HL-60/S4 treated with retinoic acid at 250 ng/mL for 4 days and 3 days (cell line): ENCODE results near the gene CCBE1.
"Not testable (repeated sequence)": the region's sequence is repeated elsewhere in the genome, so short reads cannot be mapped to it uniquely, and the experiment has no call there.

Experiments used
- in situ Hi-C: fragments of 300-500 bp; cut with MboI; formaldehyde crosslinking; loops from 2 replicates; pipeline ENCODE4 v1.7.0; 2022; ENCODE audit warnings: low sequenced_read_pairs

The CCBE1 gene

DNA sequence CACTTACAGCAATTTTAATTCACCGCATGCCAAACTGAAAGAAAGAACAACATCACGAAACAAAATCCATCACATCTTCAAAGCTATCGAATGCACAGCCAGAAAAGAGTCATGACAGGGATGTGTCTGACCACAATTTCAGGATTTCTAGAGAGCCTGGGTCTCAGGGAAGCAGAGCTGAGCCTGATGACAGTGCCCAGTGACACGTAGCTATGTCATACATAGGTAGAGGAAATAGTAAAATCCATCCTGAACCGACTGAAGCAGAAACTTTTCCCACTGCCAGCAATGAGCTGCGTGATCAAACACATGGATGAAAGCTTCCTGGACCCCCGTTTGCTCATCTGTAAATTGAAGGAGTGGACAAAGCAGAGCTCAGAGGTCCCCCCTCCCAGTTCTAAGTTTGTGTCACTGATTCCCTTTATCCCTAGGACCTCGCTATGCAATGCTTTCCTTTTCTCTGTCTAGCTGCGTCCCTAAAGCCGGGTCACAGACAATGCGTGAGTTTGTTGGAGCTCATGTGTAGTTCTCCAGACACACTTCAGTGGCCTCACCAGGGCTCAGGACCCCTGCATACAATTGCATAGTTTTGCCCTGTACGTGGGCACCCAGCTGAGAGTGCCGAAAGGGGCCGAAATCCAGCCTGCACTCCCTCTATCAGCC, 37.6 kb downstream of the CCBE1 start:
- in situ Hi-C loops: no loop called here

DNA sequence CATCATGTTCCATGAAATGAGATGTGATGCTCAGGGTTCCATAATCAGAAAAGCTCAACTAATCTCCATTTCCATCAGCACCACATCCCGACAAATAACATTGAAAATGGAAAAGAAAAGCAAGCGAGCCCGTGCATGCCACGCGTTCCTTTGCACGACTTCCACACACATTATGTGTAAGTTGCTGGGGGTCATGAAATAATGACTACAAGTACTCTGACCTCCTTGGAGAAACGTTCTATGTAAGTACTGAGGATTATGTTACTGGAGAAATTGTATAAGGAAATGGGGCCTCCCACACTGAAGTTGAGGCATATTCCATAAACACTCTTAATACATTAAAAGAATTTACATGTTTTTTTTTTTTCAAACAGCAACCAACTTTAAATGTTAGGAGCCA, 38.3 kb downstream of the CCBE1 start:
- in situ Hi-C loops: no loop called here

DNA sequence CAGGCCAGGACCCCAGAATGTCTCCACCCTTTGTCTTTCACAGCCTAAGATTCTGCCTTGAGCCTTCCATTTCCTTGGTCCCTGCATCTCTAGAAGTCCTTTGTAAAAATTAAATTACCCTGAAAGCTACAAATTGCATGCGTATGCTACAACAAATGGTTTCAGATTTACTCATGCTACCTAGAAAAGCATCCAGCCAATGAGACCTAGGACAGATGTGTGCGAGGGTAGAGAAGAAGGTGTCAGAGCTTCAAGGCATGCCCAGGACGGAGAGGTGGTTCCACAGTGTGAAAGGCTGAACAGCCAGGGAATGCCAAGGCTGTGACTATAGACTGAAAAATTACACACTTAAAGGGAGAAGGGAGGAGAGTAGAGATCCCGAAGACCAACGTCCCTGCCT, 40.2 kb downstream of the CCBE1 start:
- in situ Hi-C loops: no loop called here

DNA sequence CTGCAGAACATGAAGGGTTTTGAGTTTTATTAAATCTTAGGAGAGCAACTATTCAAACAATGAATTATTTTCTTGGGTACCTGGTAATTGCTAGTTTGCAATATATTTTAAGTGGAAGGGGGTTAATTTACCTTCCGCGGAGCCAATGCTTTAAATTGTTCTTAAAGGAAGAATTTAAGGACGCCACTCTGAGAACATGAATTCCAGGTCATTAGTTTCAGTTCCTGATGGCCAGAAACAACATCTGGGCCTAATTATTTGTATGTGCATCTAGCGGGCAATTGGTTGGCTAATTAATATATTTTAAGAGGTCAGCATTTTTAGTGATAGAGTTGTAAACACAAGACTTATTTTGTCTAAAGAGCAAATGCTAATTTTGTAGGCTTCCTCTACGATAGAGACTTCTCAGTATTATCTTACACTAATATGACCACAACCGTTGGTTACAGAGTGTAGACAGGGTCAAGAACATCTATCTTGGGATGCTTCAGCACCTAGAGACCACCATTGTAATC, 40.8 kb downstream of the CCBE1 start:
- in situ Hi-C loops: no loop called here

DNA sequence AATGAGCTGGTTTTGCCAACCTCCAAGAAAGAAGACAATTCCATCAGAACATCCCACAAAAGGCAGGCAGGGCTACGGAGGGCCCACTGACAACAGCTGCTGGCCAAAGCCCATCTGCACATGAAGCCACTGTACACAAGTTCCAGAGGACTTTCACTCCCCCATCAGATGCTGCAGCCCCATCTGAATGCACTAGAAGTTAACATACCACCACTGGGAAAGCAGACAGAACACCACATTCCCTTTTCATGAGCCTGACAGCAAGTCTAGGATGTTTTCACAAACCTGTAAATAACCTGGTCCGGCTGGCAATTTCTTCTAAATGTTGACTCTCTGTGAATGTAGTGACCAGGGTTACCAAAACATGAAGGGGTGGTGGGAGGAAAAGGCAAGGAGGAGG, 41.5 kb downstream of the CCBE1 start:
- in situ Hi-C loops: no loop called here

DNA sequence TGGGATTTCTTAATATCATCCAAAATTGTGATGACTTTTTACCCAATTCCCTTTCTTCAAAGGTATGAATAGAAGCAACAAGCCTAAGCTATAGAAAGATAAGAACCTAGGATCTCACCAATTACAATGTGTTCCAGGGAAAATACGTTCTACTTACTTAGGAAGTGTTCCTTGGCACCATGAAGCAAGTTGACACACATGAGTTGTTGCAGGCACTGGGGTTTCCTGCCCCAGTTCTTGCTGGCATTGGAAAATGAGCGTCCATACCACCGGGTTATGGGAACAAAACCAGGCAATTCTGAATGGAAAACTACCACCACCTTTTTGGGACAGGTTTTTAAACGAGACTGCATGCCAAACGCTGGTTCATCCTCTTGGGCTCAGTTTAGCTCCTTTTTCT, 46.2 kb downstream of the CCBE1 start:
- in situ Hi-C loops: no loop called here

DNA sequence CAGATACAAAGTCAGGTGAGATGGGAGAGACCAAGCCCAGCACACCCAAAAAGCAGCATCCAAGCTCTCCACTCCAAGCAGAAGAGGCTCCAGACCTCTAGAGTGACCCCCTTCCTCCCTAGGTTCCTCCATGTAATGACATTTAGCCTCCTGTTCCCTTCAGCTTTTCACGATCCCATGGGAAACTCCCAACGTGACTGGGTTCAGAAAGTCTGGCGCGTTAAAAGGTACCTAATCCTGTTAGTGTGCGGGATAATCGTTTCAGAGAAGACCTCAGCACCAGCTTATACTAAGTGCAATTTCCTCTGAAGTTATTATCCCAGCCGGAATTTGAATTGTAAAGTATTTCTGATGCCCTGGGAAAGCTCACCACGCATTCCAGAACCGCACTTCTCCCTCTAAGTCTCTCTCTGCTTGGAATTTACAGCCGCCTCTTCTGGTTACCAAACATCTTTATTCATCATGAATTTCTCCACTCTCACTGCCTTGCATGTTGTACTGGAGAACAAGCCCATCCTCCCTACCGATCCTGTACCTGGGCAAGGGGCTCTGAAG, 46.9 kb downstream of the CCBE1 start:
- in situ Hi-C loops: no loop called here

DNA sequence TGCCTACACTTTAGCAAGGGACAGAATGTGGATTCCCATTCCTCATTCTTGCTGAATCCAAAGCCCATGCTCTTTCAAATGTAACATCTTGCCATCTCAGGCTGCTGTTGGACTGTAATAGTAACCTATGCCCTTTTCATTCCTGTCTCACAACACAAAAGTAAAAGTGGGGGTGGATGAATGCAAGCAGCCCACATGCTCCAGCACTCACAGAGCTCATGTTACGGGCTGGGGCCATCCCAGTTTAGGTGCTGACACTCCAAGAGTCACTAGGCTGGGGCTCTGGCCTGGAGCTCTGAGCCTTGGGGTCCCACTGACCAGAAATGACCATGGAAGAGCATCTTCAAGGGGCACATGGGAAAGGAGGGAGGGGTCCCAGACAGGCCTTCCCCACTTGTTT, 47.6 kb downstream of the CCBE1 start:
- in situ Hi-C loops: no loop called here

DNA sequence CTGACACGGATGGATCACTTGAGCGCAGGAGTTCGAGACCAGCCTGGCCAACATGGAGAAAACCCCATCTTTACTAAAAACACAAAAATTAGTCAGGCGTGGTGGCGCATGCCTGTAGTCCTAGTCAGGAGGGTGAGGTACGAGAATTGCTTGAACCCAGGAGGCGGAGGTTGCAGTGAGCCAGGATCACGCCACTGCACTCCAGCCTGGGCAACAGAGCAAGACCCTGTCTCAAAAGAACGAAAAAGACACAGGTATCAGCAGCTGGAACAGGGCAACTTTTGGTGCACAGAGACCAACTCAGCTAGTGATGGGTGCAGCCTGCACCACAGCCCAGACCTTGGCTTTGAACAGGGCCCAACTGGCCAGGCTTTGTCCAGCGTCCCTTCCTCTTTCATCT, 48.8 kb downstream of the CCBE1 start:
- in situ Hi-C loops: not testable (repeated sequence)

DNA sequence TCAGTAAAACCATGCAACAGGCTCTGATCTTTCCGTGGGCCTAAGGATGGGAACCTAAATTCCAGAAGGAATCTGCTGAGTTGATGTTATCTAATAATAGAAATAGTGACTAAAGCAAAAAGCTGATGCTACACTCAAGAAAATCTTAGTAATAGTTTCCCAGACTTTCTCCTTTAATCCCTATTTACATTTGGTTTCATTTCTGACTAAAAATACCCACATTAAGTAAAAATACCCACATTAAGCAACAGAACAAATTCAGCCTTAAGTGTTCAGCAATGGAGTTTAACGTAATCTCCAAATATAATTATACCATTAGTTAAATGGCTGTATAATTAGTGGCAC, 50.3 kb downstream of the CCBE1 start:
- in situ Hi-C loops: no loop called here

DNA sequence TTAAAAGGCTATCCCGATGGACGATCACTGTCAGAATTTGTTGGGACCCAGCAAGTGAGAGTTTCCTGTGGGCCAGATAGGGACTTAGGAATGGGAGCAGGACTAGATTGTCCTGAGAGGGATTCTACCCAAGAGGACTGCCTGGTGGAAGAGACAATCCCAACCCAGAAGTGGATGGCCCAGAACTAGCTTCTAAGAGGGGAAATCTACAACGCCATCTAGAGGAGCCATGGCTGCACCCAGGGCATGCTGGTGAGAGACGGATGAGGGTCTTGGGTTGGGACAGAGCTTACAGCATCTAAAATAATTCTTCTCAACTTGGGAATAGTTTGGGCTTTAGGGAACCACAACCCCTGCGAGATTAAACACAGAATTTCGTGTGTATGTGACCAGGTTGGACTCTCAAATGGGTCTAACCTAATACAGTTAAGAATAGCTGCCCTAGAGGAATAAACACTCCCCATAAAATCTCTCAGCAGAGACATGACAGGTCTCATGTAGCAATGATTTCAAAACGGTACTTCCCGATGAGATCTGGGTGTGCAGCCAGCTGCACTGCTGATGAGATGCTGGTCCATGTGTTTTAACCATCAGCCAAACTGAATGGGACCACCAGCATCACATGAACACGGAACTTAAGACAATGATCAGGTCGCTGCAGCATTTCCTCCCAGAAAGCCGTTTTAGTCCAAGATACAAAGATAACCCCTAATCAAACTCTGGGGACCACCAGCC, 50.8 kb downstream of the CCBE1 start:
- in situ Hi-C loops: no loop called here

DNA sequence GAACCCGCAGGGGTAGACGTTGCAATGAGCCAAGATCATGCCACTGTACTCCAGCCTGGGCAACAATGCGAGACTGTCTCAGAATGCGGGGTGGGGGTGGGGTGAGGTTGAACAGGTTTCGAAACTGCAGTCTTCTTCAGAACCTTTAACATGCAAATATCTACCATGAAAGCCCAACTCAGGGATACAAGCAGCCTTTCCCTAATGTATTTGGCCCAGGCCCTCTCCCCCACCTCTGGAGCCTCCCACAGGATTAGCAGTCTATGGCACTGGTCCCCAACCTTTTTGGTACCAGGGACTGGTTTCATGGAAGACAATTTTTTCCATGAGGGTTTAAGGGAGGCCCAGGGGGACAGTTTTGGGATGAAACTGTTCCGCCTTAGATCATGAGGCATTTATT, 53.5 kb downstream of the CCBE1 start:
- in situ Hi-C loops: no loop called here

DNA sequence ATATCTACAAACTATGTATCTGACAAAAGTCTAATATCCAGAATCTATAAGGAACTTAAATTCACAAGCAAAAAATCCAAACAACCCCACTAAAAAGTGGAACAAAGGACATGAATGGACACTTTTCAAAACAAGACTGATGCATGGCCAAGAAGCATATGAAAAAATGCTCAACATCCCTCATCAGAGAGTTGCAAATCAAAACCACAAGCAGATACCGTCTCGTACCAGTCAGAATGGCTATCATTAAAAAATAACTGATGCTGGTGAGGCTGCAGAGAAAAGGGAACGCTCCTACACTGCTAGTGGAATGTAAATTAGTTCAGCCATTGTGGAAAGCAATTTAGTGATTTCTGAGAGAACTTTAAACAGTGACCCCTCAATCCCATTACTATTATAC, 56.5 kb downstream of the CCBE1 start:
- in situ Hi-C loops: no loop called here

DNA sequence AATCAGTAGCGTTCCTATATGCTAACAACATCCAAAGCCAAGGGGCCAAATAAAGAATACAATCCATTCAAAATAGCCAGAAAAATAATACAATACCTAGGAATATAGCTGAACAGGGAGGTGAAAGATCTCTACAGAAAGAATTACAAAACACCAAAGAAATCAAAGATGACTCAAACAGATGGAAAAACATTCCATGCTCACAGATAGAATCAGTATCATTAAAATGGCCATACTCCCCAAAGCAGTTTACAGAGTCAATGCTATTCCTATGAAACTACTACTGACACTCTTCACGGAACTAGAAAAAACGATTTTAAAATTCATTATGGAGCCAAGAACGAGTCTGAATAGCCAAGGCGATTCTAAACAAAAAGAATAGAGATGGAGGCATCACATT, 57.4 kb downstream of the CCBE1 start:
- in situ Hi-C loops: no loop called here

DNA sequence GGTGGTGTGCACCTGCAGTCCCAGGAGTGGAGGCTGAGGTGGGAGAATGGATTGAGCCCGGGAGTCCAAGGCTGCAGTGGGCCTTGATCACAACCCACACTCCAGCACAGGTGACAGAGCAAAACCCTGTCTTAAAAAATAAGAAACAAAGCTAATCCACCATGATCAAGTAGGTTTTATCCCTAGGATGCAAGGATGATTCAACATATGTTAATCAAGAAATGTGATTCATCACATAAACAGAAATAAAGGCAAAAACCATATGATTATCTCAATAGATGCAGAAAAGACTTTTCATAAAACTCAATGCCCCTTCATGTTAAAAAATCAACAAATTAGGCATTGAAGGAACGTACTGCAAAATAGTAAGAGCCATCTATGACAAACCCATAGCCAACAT, 58.1 kb downstream of the CCBE1 start:
- in situ Hi-C loops: no loop called here

DNA sequence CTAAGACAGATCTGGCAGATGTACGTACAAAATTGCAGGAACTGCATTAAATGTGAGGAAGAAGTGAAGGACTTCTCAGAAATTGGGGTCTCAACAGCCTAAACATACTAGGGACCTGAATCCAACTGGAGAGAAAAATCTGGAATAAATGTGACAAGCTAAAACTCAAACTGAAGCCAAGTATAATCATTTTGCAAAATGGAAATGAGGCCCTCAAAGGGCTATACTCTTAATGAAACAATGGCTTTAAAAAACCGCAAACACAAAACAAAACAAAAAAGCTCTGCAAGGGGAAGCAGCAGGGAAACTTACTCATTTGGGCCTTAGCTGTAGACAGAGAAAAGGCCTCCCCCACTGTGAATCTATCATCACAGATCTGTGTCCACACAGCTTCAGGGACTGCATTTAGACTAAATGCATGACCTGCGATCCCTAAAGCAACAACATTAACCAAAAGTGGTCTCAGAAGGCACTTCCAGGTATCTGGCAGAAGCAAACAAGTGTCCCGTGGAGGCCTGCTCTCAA, 63.2 kb downstream of the CCBE1 start:
- in situ Hi-C loops: no loop called here

DNA sequence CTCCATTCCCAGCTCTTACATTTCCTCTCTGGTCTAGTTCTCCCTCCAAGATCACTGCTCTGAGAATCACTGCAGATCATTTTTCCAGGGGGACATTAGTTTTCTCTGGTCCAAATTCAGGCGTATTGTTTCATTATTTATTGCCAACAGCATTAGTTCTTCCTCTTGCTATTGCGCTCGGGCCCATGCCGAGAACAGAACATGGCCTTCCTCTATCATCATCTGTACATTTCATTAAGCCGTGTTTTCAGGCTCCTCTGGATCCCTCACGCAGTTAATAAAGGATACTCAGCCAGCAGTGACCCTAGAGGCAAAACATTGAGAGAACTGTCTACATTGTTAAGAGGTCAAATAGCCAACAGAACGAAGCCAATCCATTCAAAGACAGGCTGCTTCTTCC, 63.9 kb downstream of the CCBE1 start:
- in situ Hi-C loops: no loop called here

DNA sequence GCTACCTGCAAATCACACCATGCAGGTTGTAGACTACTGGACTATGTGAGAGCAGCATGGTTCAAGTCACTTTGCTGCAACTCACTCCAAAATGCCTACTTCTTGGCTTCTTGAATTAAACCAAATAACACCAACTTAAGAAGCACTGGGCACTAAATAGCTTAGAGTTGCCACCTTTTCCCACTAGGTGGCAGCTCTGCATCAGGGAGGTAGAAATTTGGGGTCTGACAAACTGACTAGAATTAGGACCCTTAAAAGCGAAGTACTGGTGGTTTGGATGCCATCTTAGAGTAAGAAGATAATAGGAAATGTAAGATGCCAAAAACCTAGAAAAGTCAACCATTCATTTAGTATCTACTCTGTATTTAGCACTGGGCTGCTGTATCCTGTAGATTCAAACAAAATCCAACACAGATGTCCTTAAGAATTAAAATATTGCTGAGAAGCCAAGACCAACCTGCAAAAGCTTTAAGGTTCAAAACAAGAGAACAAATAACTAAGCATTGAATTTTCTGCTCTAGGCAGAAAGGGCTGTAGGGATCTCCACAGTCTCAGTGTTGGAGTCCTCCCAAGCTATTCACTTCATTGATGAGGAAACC, 65.5 kb downstream of the CCBE1 start:
- in situ Hi-C loops: no loop called here

DNA sequence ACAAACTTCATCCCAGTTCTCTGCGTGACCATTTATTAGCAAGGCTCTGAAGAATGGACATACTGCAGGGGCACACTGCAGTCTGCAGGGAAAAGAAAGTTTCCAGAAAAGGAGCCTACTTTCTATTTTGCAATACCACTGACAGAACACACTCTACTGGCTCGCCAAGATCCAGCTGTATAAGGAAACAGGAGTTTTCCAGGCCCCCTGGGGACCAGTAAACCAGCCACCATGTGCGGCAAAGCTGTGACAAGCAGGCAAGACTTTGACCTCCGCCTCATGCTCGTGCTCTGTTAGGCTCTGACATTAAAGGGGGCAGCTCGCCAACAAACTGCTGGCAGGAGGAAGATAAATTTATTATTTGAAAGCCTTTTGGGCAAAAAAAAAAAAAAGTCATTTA, 67.3 kb downstream of the CCBE1 start:
- in situ Hi-C loops: no loop called here

DNA sequence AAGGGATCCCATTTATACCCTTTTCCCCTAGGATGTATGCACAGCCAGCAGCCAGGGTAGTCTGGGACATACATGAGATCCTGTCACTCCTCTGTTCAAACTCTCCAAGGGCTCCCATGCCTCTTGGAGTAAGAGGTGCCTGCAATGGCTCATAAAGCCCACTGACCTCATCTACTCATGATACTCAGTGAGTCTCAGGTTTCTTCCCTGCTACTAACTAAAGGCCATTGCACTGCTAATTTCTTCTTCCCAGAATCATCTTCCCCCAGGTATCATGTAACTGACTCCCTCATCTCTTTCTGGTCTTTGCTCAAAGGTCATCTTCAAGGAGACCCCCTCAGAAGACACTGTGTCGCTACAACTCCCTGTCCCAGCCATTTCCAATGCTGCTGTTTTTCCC, 68.2 kb downstream of the CCBE1 start:
- in situ Hi-C loops: no loop called here

DNA sequence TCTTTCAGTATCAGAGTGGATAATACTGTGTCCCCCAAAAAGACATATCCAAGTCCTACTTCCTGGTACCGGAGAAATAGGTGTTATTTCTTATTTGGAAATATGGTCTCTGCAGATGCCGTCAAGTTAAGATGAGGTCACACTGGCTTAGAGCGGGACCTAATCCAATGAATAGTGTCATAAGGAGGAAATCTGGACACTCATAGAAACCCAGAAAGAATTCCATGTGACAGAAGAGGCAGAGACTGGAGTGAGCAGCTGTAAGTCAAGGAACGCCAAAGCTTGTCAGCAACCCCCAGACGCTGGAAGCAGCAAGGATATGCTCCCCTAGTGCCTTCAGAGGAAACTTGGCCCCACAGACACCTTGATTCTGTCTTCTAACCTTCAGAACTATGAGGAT, 69.8 kb downstream of the CCBE1 start:
- in situ Hi-C loops: no loop called here

DNA sequence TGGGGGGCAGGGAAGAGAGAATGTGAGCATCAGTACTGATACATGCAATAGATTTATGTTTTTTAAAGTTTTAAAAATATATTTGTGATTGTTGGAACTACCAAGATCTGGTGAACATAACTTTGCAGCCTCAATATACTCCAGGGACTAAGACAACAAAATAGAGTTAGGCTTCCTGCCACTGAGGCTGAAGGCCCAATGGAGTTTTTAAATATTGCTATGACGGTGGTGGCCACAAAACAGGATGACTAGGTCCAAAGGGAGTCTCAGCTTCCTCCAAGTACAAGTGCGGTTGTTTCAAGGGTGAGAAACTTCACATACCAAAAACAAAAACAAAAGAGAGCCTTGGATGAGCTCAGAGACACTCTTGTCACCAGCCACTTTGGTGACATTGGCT, 72.9 kb downstream of the CCBE1 start:
- in situ Hi-C loops: no loop called here
